ENCODE data around the gene KCNK18.

- TF ChIP-seq FOXP2 (optimal IDR thresholded peaks at IDR 0.05; ENCODE audit: control extremely low read depth, extremely low read length, insufficient read depth) = no peak
- no peak for TF ChIP-seq EZH2 (IDR thresholded peaks at IDR 0.05)
These were observed 34.0 kb upstream of the KCNK18 start for GRCh38 chr10:117163061-117163953.
